HFF-Myc (cell line): Measurements from ENCODE around the gene CES5A.
"Not testable (repeated sequence)": the region's sequence is repeated elsewhere in the genome, so short reads cannot be mapped to it uniquely, and the experiment has no call there.

ENCODE experiments used
- DNase-seq: peaks from one replicate; pipeline ENCODE4 v3.0.0-alpha.2; 2011; ENCODE audit warnings: low read depth; ENCODE audit errors: extremely low read depth
- H3K4me3 ChIP-seq: replicated peaks from 2 replicates; pipeline ENCODE4 v1.5.1; 2011; ENCODE audit warnings: low read depth, mild to moderate bottlenecking, control low read depth, low read length
- CTCF ChIP-seq: IDR thresholded peaks from 2 replicates; pipeline ENCODE4 v1.5.1; 2012; ENCODE audit warnings: mild to moderate bottlenecking, low read depth, low read length, control low read depth; ENCODE audit errors: missing control alignments

The CES5A gene

GRCh38 chr16:55821210-55821609 lies 54.0 kb downstream of the CES5A start:
- no peak overlapping the region for H3K4me3 ChIP-seq
- DNase-seq = no peak
- TF ChIP-seq CTCF = no peak

GRCh38 chr16:55820615-55821014 lies 54.6 kb downstream of the CES5A start:
- DNase-seq = no peak
- no peak for TF ChIP-seq CTCF
- H3K4me3 ChIP-seq = no peak overlapping the region

DNA sequence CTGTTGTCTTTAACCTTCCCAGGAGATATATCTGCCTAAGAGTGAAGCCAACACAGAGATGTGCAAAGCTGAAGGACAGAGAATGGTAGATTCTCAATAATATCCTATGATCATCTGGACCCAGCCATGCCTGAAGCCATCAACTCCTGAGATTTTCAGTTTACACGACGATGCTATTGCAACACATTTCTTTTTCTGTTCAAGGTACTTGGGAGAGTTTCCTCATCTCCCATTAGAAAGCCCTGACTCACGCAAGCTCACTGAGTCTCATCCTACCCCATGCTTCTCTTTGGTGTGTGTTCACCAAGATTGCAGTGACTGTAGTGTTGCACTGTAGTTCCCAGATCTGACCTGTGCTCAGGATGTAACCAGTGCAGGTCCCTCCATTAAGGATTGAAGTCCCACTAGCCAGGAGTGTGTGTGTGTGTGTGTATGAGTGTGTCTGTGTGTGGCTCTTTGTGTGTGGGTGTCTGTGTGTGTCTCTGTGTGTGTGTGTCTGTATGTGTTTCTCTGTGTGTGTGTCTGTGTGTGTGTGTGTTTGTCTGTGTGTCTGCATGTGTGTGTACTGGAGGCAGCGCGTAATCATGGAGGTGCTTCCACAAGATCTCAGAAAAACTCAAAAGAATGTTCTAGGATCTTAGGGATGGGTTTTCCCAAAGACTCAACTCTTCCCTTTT lies 57.8 kb downstream of the CES5A start:
- no peak for DNase-seq
- H3K4me3 ChIP-seq = no peak overlapping the region
- TF ChIP-seq CTCF = no peak

- not testable (repeated sequence) for DNase-seq, H3K4me3 ChIP-seq
Measured at GRCh38 chr16:55816222-55816621, 59.0 kb downstream of the CES5A start.

GRCh38 chr16:55815320-55815719 lies 59.9 kb downstream of the CES5A start:
- no peak overlapping the region for H3K4me3 ChIP-seq
- DNase-seq = no peak
- TF ChIP-seq CTCF = no peak

DNA sequence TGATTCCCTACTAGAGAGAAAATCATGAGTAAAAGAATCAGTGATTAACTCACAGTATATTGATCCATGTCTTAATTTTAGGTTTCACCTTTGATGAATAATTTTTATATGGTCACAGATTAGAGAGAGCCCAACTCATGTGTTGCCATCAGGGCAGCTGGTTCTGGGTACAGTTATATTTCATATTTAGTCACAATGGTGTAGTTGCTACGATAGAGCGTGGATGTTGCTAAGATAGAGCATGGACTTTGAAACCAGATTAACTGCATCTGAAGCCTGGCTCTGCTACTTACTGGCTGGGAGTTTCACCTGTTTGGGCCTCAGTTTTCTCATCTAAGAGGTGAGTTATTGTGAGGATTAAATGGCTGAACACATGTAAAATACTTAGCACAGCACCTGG lies 61.0 kb downstream of the CES5A start:
- not testable (repeated sequence) for H3K4me3 ChIP-seq

GRCh38 chr16:55813730-55814129 lies 61.4 kb downstream of the CES5A start:
- DNase-seq, H3K4me3 ChIP-seq: not testable (repeated sequence)

More for the DNA sequence above, 61.0 kb downstream of the CES5A start:
- DNase-seq = not testable (repeated sequence)

GRCh38 chr16:55812951-55813350 lies 62.2 kb downstream of the CES5A start:
- no peak overlapping the region for H3K4me3 ChIP-seq
- TF ChIP-seq CTCF = no peak
- no peak for DNase-seq
